DMS79 (cell line): ENCODE data around the gene DOCK4.
A peak's percentile ranks its signal among the peaks of the same experiment; 100 is the strongest.

Experiments used
- DNase-seq: peaks from one replicate; lab custom pipeline; 2025; lab: John Stamatoyannopoulos, UW

Gene DOCK4

GRCh38 chr7:112159351-112159750 lies 46.8 kb downstream of the DOCK4 start:
- no peak for DNase-seq

- no peak for DNase-seq
These were observed 49.1 kb downstream of the DOCK4 start for GRCh38 chr7:112157072-112157471.

DNA sequence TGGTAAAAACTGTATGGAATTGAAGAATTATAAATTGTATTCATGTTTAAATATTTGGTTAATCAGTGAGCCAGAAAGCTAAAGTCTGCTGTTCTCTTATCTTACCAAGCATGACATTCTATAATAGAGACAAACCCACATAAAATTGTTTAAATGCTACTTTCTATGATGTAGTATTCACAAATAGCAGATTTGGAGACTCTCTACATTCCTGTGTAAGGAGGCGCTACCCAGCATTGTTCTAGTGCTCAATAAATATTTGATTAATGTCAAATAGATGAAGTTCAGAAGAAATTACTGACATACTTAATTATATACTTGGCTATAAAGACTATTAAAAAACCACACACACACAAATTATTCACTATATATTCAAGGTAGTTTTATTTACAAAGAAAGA lies 49.8 kb downstream of the DOCK4 start:
- no peak for DNase-seq

GRCh38 chr7:112154690-112155089 lies 51.5 kb downstream of the DOCK4 start:
- DNase-seq, result no peak

DNA sequence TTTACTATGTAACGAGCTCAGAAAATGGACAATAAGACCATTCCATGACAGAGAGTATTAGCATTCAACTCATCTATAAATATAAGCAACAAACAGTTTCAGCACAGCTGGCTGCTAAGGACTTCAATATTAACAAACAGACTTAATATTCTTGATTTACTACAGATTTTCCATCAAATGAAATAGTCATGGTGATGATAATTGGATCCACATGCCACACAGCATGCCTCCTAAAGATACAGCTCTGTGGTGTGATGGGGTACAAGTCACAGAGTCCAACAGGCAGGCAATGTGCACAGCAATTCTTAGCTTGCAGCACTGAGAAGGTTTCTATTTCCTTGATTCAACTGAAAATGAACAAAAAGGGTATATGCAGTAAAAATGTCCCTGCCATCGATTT lies 54.0 kb downstream of the DOCK4 start:
- no peak for DNase-seq

DNA sequence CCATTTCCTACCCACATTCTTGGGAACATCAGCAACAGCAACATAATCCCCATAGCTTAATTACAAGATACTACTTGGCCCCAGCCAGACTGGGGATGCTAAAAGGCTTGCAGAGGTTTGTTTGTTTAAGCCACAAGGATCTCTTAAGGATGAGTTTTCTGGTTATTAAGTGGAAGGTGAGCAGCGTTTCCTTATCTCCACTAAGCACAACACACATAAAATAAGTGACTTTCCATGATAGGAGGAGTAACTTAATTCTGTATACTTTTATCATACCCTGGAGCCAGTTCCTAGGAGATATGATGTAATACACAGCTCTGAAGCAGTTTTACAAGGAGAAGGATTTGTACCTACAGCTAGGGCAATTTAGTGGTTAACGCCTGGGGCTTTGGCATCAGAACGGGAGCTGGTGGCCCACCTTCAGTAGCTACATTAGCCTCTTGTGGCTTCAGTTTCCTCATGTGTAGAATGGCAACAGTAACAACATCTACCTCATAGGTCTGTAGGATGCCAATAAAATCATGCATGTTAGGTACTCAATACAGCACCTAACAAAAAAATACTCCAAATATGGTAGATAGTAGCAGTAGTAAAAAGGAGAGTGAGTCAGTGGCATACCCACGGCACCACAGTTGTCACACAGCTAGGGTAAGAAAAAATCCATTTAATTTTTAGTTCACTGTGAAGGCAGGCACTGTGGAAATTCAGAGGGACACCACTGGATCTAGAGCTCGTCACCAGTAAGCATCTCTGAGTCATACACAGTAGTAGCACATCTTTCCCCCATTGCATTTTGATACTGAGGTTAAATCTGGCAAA lies 55.2 kb downstream of the DOCK4 start:
- peak; percentile 18 for DNase-seq

DNA sequence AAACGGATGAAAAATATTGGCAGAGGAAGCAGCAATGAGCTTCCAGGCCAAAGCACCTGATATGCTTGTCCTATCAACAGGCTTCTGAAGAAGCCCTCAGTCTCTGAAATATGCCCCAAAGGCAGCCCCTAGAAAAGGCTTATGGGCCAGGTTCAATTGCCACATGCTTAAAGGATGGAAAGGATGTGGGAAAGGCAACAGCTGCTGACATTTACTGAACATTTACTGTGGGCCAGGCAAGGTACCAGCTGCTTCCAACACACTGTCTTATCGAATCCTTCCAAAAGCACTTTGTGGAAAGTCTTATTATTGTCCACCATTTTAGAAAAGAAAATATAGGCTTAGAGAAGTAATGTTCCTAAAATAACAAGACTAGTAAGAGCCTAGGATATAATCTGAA lies 56.5 kb downstream of the DOCK4 start:
- DNase-seq, result no peak

GRCh38 chr7:112147793-112148361 lies 58.3 kb downstream of the DOCK4 start:
- DNase-seq, result no peak

DNA sequence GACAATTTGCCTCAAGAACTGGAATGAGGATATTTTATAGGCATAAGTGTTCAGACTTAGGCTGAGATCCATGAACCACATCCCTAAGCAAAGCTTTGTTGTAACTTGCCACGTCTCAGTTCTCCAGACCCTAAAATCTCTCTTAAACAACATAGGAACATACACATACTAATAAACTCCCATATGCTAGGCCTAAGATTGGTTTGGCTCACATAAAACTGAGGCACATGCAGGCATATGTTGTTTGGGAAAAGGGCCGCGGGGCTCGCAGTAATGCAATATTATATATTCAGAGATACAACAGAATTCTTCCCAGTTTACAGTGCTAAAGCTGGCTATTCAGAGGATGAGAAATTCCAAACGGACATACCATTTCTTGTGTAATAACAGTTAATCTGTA lies 61.0 kb downstream of the DOCK4 start:
- no peak for DNase-seq

DNA sequence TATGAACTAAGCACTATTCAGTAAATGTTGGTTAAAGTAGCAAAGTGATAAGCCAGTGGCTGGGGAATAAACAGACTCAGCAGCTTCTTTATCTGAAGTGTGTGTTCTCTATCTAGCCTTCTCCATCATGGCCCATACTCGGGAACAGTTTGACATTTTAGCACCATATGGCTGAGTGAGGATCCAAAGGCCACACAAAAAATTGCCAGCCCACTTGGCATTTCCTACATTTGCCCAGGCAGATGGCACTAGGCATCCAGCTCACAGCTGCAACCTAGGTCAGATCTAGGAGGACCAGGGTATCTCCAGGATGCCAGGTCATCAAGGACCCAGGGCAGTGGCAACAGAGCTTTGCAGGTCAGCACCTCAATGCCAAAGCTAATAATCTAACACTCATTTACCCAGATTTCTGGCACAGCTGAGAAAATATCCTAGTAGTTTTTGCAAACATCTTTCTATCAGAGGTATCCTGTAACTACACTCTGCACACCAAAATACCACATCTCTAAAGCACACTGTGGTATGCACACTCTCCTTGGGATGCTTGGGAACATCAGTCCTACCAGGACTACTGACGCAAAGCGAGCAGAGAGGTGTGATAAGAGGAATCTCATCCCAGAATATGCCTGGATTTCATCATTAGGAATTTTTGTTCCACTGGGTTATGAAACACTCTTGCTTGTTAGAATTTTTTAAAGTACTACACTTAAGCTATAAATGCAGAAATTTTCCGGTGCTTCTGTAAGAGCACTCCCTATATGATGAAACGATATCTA lies 61.7 kb downstream of the DOCK4 start:
- no peak for DNase-seq

DNA sequence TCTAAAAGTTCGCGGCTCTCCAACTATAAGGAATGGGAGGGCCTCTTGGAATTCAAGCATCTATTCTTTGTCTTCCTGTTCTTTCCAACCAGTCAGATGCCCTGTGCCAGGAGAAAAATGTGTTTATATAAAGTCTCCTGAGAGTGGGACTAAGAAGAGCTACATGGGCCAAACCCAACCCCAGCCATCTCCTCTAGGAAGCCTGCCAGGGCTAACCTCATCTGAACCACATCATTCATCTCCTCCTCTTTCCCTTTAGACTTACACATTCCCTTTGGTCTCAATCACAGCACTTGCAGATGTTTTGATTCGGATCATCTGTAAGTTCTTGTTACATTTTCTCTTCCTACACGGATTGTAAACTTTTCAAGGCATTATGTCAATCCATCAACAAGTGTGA lies 62.6 kb downstream of the DOCK4 start:
- no peak for DNase-seq

DNA sequence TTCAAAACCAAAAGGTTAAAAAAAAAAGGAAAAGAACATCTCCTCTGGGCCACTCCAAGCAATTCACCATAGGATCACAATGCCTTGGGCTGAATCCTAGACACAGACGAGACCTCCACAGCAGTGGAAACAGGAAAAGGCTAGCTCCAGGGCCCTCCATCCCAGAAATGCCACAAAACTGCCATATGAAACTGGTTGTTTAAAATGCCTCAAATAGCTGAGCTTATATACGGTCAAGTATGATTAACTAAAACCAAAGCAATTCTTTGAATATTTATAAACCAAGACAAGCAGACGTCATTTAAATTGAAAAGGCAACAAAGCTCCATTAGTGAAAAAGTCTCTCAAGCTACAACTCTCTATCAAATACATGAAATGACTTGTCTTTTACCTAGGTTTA lies 63.1 kb downstream of the DOCK4 start:
- no peak for DNase-seq

- peak; percentile 30 for DNase-seq
These were observed 65.6 kb downstream of the DOCK4 start for GRCh38 chr7:112140600-112140999.

- DNase-seq, result no peak
These were observed 67.3 kb downstream of the DOCK4 start for GRCh38 chr7:112138938-112139337.

GRCh38 chr7:112138325-112138852 lies 67.8 kb downstream of the DOCK4 start:
- no peak for DNase-seq

DNA sequence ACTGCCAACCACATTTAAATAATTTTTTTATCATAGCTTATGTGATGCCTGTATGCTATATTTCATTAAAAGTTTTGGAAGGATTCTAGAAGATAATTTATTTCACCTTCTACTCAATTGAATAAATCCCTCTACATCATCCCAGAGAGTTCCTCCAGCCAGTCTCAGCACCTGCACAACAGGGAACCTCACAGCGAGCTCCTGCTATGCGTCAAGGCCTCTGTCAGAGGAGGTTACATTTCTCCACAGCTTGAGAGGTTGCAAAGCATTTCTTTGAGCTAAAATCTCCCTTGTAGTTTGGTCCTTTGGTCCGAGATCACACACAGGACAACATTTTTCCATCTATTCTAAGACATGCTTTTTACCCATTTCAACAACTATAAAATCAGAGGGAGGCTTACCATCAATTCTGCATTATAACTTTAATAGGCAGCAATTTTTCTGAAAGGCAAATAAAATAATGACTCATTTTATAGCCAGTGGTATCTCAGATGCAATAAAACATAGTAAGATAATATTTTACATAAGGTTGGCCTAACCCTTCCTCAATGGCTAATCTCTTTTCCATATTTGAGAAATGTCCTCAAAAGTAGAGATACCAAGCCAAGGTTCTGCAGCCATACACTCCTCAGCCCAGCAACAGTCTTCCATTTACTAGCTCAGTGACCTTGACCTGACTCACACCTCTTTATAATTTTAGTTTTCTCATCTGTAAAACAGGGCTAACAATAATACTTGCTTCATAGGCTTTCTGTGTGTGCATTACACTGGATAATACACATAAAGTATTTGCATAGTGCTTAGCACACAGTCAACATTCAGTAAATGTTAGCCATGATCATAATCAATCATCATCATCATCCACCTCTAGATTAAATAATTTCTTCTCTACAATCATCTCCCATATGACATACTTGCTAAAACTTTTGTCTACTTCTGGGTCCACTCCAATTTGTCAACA lies 68.8 kb downstream of the DOCK4 start:
- DNase-seq, result no peak

GRCh38 chr7:112136271-112137008 lies 69.8 kb downstream of the DOCK4 start:
- DNase-seq, result no peak

- DNase-seq, result no peak
These were observed 70.4 kb downstream of the DOCK4 start for GRCh38 chr7:112135815-112136214.

DNA sequence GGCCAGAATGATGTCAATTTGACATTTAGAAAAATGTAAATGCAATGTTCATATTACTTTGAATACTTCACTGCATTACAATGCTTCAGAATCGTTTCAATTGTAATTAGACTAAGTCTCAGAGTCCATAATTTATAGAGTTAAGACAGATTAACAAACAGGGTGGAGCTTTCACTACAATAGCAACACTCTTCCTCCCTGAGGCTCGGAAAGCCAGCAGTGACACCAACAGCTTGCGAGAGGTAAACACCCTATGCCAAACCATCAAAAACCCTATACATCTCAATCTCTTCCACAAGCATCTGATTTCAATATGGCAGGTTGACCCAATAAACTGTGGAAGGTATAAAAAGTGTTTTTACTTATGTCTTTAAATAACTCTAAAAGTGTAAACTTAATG lies 72.2 kb downstream of the DOCK4 start:
- no peak for DNase-seq

DNA sequence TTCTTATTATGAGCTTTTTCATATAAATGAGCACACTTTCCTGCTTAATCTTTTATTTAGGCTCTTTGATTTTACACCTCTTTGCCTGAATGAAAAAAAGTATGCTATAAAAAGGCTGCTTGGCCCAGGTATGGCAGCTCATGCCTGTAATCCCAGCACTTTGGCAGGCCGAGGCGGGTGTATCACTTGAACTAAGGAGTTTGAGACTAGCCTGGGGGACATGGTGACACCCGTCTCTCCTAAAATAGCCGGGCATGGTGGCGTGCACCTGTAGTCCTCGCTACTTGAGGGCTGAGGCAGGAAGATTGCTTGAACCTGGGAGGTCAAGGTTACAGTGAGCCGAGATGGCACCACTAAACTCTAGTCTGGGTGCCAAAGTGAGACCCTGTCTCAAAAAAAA lies 72.9 kb downstream of the DOCK4 start:
- DNase-seq, result no peak
